GM12891 (cell line): ENCODE results near the gene CYCS.
A peak's percentile ranks its signal among the peaks of the same experiment; 100 is the strongest.
"Not testable (repeated sequence)": the region's sequence is repeated elsewhere in the genome, so short reads cannot be mapped to it uniquely, and the experiment has no call there.

Experiments
- DNase-seq: peaks from one replicate; pipeline ENCODE4 v3.0.0; 2011; ENCODE audit warnings: low spot score; ENCODE audit not compliant: insufficient read length
- FAIRE-seq: peaks from 2 replicates; lab custom pipeline; 2011; peaks lifted over from hg19 to GRCh38; lab: Jason Lieb, UNC
- PAX5 ChIP-seq: IDR thresholded peaks from 2 replicates; pipeline ENCODE4 v1.6.1; 2011; ENCODE audit warnings: low read length, moderate library complexity, mild to moderate bottlenecking; ENCODE audit not compliant: insufficient read depth, severe bottlenecking
- POLR2A ChIP-seq: IDR thresholded peaks from 2 replicates; pipeline ENCODE4 v1.6.1; 2011; ENCODE audit warnings: low read depth, low read length, control low read depth
- POLR2AphosphoS5 ChIP-seq: IDR thresholded peaks from 2 replicates; pipeline ENCODE4 v1.6.1; 2011; ENCODE audit warnings: low read depth, low read length, control low read depth
- POU2F2 ChIP-seq: IDR thresholded peaks from 2 replicates; pipeline ENCODE4 v1.6.1; 2011; ENCODE audit warnings: low read depth, mild to moderate bottlenecking, control low read depth, low read length, moderate library complexity
- SPI1 ChIP-seq: IDR thresholded peaks from 2 replicates; pipeline ENCODE4 v1.6.1; 2011; ENCODE audit warnings: low read depth, low read length, control low read depth
- TAF1 ChIP-seq: IDR thresholded peaks from 2 replicates; pipeline ENCODE4 v1.6.1; 2011; ENCODE audit warnings: low read depth, low read length, control low read depth

CYCS gene

DNA sequence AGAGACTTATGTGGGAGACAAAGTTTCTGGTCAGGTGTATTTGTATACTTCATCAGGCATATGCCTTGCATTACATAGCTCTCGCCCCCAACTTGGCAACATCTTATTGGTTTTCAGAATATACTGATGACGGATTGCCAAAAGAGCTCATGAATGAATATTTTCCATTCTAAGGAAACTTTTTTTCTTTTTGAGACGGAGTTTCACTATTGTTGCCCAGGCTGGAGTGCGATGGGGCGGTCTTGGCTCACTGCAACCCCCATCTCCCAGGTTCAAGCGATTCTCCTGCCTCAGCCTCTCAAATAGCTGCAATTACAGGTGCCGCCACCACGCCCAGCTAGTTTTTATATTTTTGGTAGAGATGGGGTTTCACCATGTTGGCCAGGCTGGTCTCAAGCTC, 6.0 kb downstream of the CYCS start:
- DNase-seq (no peak), FAIRE-seq (peak; percentile 43)
- TF ChIP-seq TAF1 (no peak), POLR2A (no peak; the same call in 1 of the 2 replicates), POLR2AphosphoS5 (no peak), SPI1 (no peak), POU2F2 (no peak), PAX5 (no peak)

DNA sequence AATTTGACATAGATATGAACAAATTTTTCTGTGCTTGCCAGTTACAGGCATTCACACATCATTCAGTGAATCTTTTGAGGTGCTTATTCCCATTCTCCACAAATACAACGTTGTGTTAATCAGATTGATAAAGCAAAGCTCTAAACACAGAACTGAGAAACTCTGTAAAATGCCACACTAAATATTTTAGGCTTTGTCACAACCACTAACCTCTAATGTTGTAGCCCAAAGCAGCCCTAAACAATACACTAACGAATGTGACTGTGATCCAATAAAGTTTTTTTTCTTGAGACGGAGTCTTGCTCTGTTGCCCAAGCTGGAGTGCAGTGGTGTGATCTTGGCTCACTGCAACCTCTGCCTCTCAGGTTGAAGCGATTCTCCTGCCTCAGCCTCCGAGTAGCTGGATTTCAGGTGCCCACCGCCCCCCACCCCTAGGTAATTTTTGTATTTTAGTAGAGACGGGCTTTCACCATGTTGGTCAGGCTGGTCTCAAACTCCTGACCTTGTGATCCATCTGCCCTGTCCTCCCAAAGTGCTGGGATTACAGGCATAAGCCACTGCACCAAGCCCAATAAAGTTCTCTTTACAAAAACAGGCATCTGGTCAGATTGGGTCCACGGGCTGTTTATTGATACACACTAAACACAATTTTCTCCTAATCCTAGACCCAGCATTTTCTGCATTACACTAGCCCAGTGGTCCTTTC, 6.9 kb downstream of the CYCS start:
- FAIRE-seq (no peak), DNase-seq (no peak)
- peak; percentile 13; the same call in 1 of the 2 replicates for TF ChIP-seq POLR2AphosphoS5
- TF ChIP-seq POLR2A, result no peak

DNA sequence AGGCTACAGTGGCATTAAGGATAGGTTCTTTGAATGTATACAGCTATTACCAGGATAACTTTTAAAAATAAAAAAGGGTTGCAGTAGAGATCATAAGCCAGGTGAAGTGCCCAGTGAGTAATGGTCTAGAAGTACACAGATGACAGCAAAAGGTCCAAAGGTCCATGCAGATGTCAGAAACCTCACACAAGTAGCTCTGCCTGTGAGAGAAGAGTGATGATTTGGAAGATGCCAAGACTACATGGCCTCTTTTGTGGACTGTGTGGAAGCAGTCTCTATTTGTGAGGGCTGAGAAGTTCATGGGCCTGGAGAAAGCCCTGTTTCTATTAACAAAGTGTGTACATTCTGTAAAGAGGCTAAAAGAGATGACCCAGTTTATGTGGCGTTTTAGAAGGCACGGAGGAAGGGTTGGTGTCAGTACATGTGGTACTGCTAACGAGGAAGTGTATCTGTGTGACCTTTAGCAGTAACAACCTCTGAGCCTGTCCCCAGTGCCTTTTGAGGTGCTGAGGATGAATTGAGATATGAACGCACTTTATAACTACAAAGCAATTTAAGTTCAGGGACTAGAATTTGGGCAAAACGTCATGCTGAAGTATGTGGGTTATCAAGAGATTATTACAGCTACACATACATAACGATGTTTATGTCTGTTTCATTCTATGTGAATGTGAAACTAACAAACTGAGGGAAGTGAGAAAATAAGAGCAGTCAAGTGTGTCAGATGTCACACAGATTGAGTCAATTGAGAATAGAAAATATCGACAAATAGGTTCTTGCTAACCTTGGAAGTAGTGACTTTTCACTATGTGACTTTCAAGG, 7.6 kb downstream of the CYCS start:
- peak; percentile 94 for FAIRE-seq

DNA sequence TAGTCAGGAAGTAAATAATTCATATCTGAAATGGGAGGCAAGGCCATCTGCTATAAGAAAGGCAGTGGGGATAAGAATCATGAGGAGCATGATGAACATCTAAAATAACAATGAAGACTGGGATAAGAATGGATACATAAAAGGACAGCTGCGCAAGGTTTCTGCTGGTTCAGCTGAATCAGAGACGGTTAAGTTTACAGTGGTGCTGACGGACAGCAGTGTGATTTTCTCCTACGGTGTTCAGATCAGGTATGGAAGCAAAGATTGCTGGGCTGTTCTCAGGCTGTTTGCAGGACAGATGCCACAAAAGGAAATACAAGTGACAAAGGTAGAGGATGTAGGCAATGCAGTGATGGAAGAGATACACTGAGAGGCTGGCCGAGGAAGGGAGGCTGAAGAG, 8.4 kb downstream of the CYCS start:
- DNase-seq (no peak), FAIRE-seq (peak; percentile 56)
- TF ChIP-seq SPI1 (no peak), PAX5 (no peak), POU2F2 (no peak), POLR2A (no peak), TAF1 (no peak), POLR2AphosphoS5 (peak; percentile 21; the same call in 1 of the 2 replicates)

More for the DNA sequence above, 7.6 kb downstream of the CYCS start:
- DNase-seq, result no peak
- TF ChIP-seq SPI1 (peak; percentile 91), PAX5 (peak; percentile 58), POLR2AphosphoS5 (peak; percentile 68; the same call in 1 of the 2 replicates), POU2F2 (no peak), POLR2A (peak; percentile 70), TAF1 (no peak)

DNA sequence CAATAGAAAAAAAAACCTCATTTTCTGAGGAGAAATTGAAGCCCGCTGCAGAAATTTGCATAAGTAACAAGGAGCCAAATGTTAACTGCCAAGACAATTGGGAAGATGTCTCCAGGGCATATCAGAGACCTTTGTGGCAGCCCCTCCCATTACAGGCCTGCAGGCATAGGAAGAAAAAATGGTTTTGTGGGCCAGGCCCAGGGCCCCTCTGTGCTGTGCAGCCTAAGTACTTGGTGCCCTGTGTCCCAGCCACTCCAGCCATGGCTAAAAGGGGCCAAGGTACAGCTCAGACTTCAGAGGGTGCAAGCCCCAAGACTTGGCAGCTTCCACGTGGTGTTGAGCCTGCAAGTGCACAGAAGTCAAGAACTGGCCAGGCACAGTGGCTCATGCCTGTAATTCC, 14.5 kb downstream of the CYCS start:
- not testable (repeated sequence) for FAIRE-seq, DNase-seq

DNA sequence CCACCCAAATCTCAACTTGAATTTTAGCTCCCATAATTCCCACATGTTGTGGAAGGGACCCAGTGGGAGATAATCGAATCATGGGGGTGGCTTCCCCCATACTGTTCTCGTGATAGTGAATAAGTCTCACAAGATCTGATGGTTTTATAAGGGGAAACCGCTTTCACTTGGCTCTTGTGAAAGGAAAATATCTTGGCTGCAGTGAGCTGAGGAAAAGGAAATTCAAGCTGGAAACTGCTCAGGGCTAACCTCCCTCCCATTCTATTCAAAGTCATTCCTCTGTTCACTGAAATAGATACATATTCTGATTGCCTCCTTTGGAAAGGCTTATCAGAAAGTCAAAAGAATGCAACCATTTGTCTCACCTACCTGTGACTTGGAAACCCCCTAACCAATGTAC, 15.8 kb downstream of the CYCS start:
- TF ChIP-seq POLR2A (no peak), POLR2AphosphoS5 (no peak), PAX5 (no peak), TAF1 (no peak), POU2F2 (no peak), SPI1 (no peak)

DNA sequence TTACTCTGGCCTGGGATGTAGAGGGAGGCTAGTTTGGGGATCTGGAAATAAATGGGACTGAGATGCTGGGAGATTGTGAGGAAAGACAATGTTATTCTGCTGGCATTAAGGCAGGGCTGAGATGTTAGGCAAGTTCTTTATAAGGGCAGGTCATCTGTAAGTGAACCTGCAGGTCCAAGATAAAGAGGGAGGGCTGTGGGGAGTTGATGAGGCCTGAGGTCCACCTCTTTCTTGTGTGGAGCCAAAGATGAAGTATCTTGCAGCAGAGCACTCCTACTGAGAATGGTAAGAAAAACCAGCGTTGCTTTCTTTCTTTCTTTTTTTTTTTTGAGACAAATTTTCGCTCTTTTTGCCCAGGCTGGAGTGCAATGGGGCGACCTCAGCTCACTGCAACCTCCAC, 19.1 kb downstream of the CYCS start:
- TF ChIP-seq POLR2AphosphoS5 (no peak), SPI1 (no peak), POLR2A (no peak), PAX5 (no peak), TAF1 (no peak), POU2F2 (no peak)
- FAIRE-seq (no peak), DNase-seq (no peak)

More for the DNA sequence above, 15.8 kb downstream of the CYCS start:
- DNase-seq (no peak), FAIRE-seq (no peak)

DNA sequence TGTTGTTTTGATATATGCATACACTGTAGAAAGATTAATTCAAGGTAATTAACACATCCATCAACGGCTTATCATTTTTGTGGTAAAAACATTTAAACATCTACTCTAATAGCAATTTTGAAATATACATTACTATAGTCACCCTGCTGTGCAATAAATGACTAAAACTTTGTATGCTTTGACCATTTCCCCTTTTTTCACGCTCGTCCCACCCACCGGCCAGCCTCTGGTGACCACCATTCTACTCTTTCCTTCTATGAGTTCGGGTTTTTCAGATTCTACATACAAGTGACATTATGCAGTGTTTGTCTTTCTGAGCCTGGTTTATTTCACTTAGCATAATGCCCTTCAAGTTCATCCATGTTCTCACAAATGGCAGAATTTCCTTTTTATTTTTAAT, 21.3 kb downstream of the CYCS start:
- no peak for DNase-seq
- no peak for FAIRE-seq
- TF ChIP-seq SPI1 (peak; percentile 62), TAF1 (no peak)

DNA sequence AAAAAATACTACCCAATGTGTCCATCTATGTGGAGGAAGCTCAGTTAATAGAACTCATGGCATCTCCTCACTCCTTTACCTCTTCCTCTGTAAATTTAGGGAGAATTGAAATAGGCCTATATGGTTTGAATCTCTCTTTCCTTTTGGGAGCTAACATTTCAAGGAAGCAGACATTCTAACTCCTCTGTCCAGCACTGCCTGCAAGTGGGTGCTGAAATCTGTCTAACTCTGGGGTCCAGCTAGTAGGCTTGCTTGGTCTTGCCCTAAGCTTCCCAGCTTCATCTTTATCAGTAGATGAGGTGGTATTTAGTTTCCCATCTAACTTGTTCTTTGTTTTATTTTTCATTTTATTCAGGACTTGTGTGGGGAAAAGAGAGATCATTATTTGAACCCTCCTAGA, 23.2 kb downstream of the CYCS start:
- FAIRE-seq, result no peak
- no peak for DNase-seq
- no peak for TF ChIP-seq POLR2AphosphoS5
- TF ChIP-seq POU2F2, result no peak
- TF ChIP-seq SPI1, result no peak
- TF ChIP-seq POLR2A, result no peak
- TF ChIP-seq PAX5, result no peak
- TF ChIP-seq TAF1, result no peak
